Heart right ventricle (tissue), 16 donors: ENCODE results near the gene GLDN. TPM values are rescaled to one million over a fixed set of nuclear protein-coding genes. Genes with fewer than 3 reads are reported as not detected.

Experiments
- ATAC-seq, 8 donors: fragments of 200-7000 bp; cut with Tn5 transposase; one replicate each; pipeline ENCODE4 v1.9.1; 2020; ENCODE audit warnings: mild to moderate bottlenecking in 8 of 8, moderate library complexity in 8 of 8, moderate number of reproducible peaks in 1 of 8
- DNase-seq, 2 donors: peaks; one replicate each; pipeline ENCODE4 v3.0.0-alpha.2; 2020
- H3K27ac ChIP-seq, 10 donors: fragments of 200-600 bp; sonication (generic) in 2 of 10; one replicate each; pipeline versions ENCODE4 v1.5.0 to v1.8.0; 2020 to 2022; ENCODE audit warnings: mild to moderate bottlenecking in 3 of 10
- H3K27me3 ChIP-seq, 7 donors: fragments of 200-600 bp; one replicate each; pipeline ENCODE4 v1.8.0; 2021 to 2022; ENCODE audit warnings: mild to moderate bottlenecking in 2 of 7
- H3K36me3 ChIP-seq, 9 donors: fragments of 200-600 bp; sonication (generic) in 1 of 9; one replicate each; pipeline versions ENCODE4 v1.5.0 to v1.8.0; 2020 to 2022; ENCODE audit warnings: mild to moderate bottlenecking in 2 of 9
- H3K4me1 ChIP-seq, 9 donors: fragments of 200-600 bp; sonication (generic) in 1 of 9; one replicate each; pipeline versions ENCODE4 v1.5.0 to v1.8.0; 2020 to 2022; ENCODE audit warnings: mild to moderate bottlenecking in 4 of 9
- H3K4me3 ChIP-seq, 10 donors: fragments of 200-600 bp; sonication (generic) in 2 of 10; one replicate each; pipeline versions ENCODE4 v1.5.0 to v1.8.0; 2020 to 2022; ENCODE audit warnings: mild to moderate bottlenecking in 7 of 10, moderate library complexity in 2 of 10
- H3K9me3 ChIP-seq, 11 donors: fragments of 200-600 bp in 10 of 11; sonication (generic) in 2 of 11; one replicate each; pipeline versions ENCODE4 v1.5.0 to v1.8.0; 2013 to 2022; ENCODE audit warnings: mild to moderate bottlenecking in 2 of 11, control low read depth in 1 of 11, moderate library complexity in 1 of 11
- CTCF ChIP-seq, 9 donors: fragments of 200-600 bp; sonication (generic) in 2 of 9; IDR thresholded peaks; one replicate each; pipeline versions ENCODE4 v1.5.0 to v1.8.0; 2021 to 2022; ENCODE audit warnings: antibody characterized with exemption in 9 of 9, mild to moderate bottlenecking in 5 of 9, moderate library complexity in 1 of 9
- whole genome bisulfite sequencing, 2 donors: extraction: QIAGEN DNeasy Blood & Tissue Kit; methylation state at CpG; one replicate each; pipeline ENCODE4 v1.1.7; 2013; ENCODE audit warnings: inconsistent platforms in 1 of 2; 5-methylcytosine and 5-hydroxymethylcytosine counted together
- intact Hi-C, 10 donors: fragments of 100-400 bp; cut with DNase I; formaldehyde crosslinking; loops; one replicate each; pipeline versions ENCODE4 v1.11.1 to v1.14.2; 2022
- polyA plus RNA-seq, 2 donors: library from polyadenylated mRNA; stranded (reverse); fragments of 200-250 nt; gene quantifications; one replicate each; pipeline ENCODE4 v1.2.3, GENCODE V29; 2013
- total RNA-seq, 10 donors: library from RNA; stranded (reverse); fragmentation: NEBNext Ultra II Directional in 3 of 10; extraction: Animal tissue kit (Norgen Biotek cat#: 25700) in 3 of 10; gene quantifications; one replicate each; pipeline versions ENCODE4 v1.2.1 to v1.2.4, GENCODE V29; 2021 to 2023
- donor health status: Arrhythmogenic right ventricular cardiomyopathy.
- donor health status: ischemic (EF 13 %, LVEDD 7.1; RV severe dilation, severe dysfunction).
- donor health status: healthy with polysubstance abuse.
- donor health status: DM: no; HTN: yes; CAD: no.
- donor health status: DM: no; HTN: no; CAD: no.
- donor health status: ischemic (EF 25% LVEDD 6.9; RV normal size, moderate dysfunction).
- donor health status: ischemic (EF 25% LVEDD 5.7; RV mildly dilated, moderate dysfunction).
- donor health status: healthy.
- donor health status: DM: yes; HTN: yes; CAD: no.
- donor health status: Ischemic cardiomyopathy.
- donor health status: ischemic (EF 35%, LVEDD 5.7; RV mildly dilated, moderate dysfunction).
- donor health status: nonischemic (EF 11% LVEDD 7.7; RV severe dilation, severe dysfunction).
- donor health status: DM: yes; HTN: yes; CAD: no.
- donor health status: PGD.
- donor health status: ischemic (EF 29% LVEDD 5.4; RV normal size, mild dysfunction).
- donor health status: nonischemic (EF 23%, LVEDD 6.1; RV moderate dilation, normal function).

The GLDN gene
- total and polyA plus RNA-seq, 12 donors: 0.65 to 19.8 (median 10.9) TPM

- no peak for TF ChIP-seq CTCF (IDR thresholded peaks at IDR 0.05)
- intact Hi-C loops: loop anchor here in 1 of 10 donors (5.0 kb wide), 1 partner anchor 61 kb away; no protein-coding TSS in a partner anchor
- 72 to 98% methylated on average over 4 of the region's 4 CpGs for WGBS, 2 donors
- no peak for DNase-seq
- no peak for ATAC-seq
- Histone ChIP-seq H3K27ac (peak overlapping the region in 2 of 10 donors; percentile 45 to 65), H3K9me3 (no peaks in the 10 kb centered on the region), H3K4me1 (peaks cover 0 to 34% (median 13%) of the 10 kb centered on the region in 9 donors), H3K36me3 (no peaks in the 10 kb centered on the region), H3K4me3 (no peak overlapping the region), H3K27me3 (no peaks in the 10 kb centered on the region)
Measured at GRCh38 chr15:51321316-51321715, 20.1 kb upstream of the GLDN start.

- DNase-seq: peak; percentile 30 to 43
- TF ChIP-seq CTCF (IDR thresholded peaks at IDR 0.05): no peak
- peak; percentile 52 to 83 (median 64) for ATAC-seq
- intact Hi-C loops: loop anchor here in 1 of 10 donors (5.0 kb wide), 1 partner anchor 60 kb away; no protein-coding TSS in a partner anchor
- no peaks in the 10 kb centered on the region for H3K36me3 ChIP-seq
- H3K4me3 ChIP-seq: no peak overlapping the region
- no peaks in the 10 kb centered on the region for H3K27me3 ChIP-seq
- H3K27ac ChIP-seq: peak overlapping the region in 7 of 10 donors; percentile 4 to 65 (median 42)
- WGBS, 2 donors: 74 to 80% methylated on average over 1 of the region's 1 CpG
- peaks cover 0 to 34% (median 13%) of the 10 kb centered on the region in 9 donors for H3K4me1 ChIP-seq
- no peaks in the 10 kb centered on the region for H3K9me3 ChIP-seq
Measured at GRCh38 chr15:51322621-51323296, 18.7 kb upstream of the GLDN start.

GRCh38 chr15:51323749-51324148 lies 17.7 kb upstream of the GLDN start:
- peaks cover 0 to 2% (median 0%) of the 10 kb centered on the region in 11 donors for H3K9me3 ChIP-seq
- WGBS, 2 donors: 80 to 81% methylated on average over 7 of the region's 7 CpGs
- DNase-seq: no peak
- H3K27ac ChIP-seq: peak overlapping the region in 3 of 10 donors; percentile 45 to 65 (median 46)
- H3K4me1 ChIP-seq: peaks cover 0 to 25% (median 13%) of the 10 kb centered on the region in 9 donors
- no peaks in the 10 kb centered on the region for H3K36me3 ChIP-seq
- no peak for ATAC-seq
- no peak overlapping the region for H3K4me3 ChIP-seq
- TF ChIP-seq CTCF (IDR thresholded peaks at IDR 0.05): no peak
- intact Hi-C loops: loop anchor here in 1 of 10 donors (5.0 kb wide), 1 partner anchor 59 kb away; no protein-coding TSS in a partner anchor
- H3K27me3 ChIP-seq: no peaks in the 10 kb centered on the region

- no peak overlapping the region for H3K27ac ChIP-seq
- no peaks in the 10 kb centered on the region for H3K36me3 ChIP-seq
- H3K9me3 ChIP-seq: peaks cover 0 to 3% (median 0%) of the 10 kb centered on the region in 11 donors
- no peaks in the 10 kb centered on the region for H3K27me3 ChIP-seq
- intact Hi-C loops: no loop called here
- DNase-seq (no peak), ATAC-seq (no peak)
- TF ChIP-seq CTCF (IDR thresholded peaks at IDR 0.05): no peak
- peaks cover 0 to 22% (median 13%) of the 10 kb centered on the region in 9 donors for H3K4me1 ChIP-seq
- WGBS, 2 donors: 94 to 96% methylated on average over 3 of the region's 3 CpGs
- no peak overlapping the region for H3K4me3 ChIP-seq
Measured at GRCh38 chr15:51325167-51325566, 16.3 kb upstream of the GLDN start.
